Measurements from ENCODE around the gene AUTS2. TPM values are rescaled to one million over a fixed set of nuclear protein-coding genes. Genes with fewer than 3 reads are reported as not detected.

Gene AUTS2
- total RNA-seq, 1 experiment from 2014 or later, result 38.5 TPM

GRCh38 chr7:70782796-70783195 lies 1184.5 kb downstream of the AUTS2 start:
- H2AFZ ChIP-seq (ENCODE audit: low read length), result no peak overlapping the region
- no peak overlapping the region for H3K9ac ChIP-seq (ENCODE audit: low read length)
- H3K79me2 ChIP-seq (ENCODE audit: low read length), result no peaks in the 10 kb centered on the region
- no peaks in the 10 kb centered on the region for H4K20me1 ChIP-seq (ENCODE audit: insufficient read depth, low read depth, low read length)
- H3K4me3 ChIP-seq (ENCODE audit: low read length), result no peak overlapping the region
- H3K9me2 ChIP-seq (replicated peaks; ENCODE audit: insufficient read depth, low read length), result no peaks in the 10 kb centered on the region
- no peaks in the 10 kb centered on the region for H3K4me1 ChIP-seq (ENCODE audit: low read length)
- H3K4me2 ChIP-seq (ENCODE audit: low read depth, low read length, poor library complexity, severe bottlenecking), result no peak overlapping the region
- no peak overlapping the region for H3K27ac ChIP-seq (ENCODE audit: low read length)
- no peak for DNase-seq
- peaks cover 2% of the 10 kb centered on the region; the same call in 1 of the 2 replicates for H3K36me3 ChIP-seq (ENCODE audit: insufficient read depth, low read length)
- no peaks in the 10 kb centered on the region for H3K27me3 ChIP-seq (ENCODE audit: low read length)
- H3K9me3 ChIP-seq (ENCODE audit: low read length), result no peaks in the 10 kb centered on the region

GRCh38 chr7:70785427-70785826 lies 1187.2 kb downstream of the AUTS2 start:
- H2AFZ ChIP-seq (ENCODE audit: low read length), result no peak overlapping the region
- no peaks in the 10 kb centered on the region for H3K4me1 ChIP-seq (ENCODE audit: low read length)
- H3K4me3 ChIP-seq (ENCODE audit: low read length), result no peak overlapping the region
- H3K27me3 ChIP-seq (ENCODE audit: low read length), result no peaks in the 10 kb centered on the region
- H3K79me2 ChIP-seq (ENCODE audit: low read length), result no peaks in the 10 kb centered on the region
- H3K9me3 ChIP-seq (ENCODE audit: low read length), result no peaks in the 10 kb centered on the region
- H3K27ac ChIP-seq (ENCODE audit: low read length), result no peak overlapping the region
- no peak for DNase-seq
- no peaks in the 10 kb centered on the region for H3K9me2 ChIP-seq (replicated peaks; ENCODE audit: insufficient read depth, low read length)
- H3K36me3 ChIP-seq (ENCODE audit: insufficient read depth, low read length), result peaks cover 6% of the 10 kb centered on the region; the same call in 1 of the 2 replicates
- H3K4me2 ChIP-seq (ENCODE audit: low read depth, low read length, poor library complexity, severe bottlenecking), result no peak overlapping the region
- H3K9ac ChIP-seq (ENCODE audit: low read length), result no peak overlapping the region
- H4K20me1 ChIP-seq (ENCODE audit: insufficient read depth, low read depth, low read length), result no peaks in the 10 kb centered on the region

- Histone ChIP-seq H3K27me3 (ENCODE audit: low read length) (no peaks in the 10 kb centered on the region), H3K27ac (ENCODE audit: low read length) (no peak overlapping the region), H3K9me3 (ENCODE audit: low read length) (no peaks in the 10 kb centered on the region), H3K4me3 (ENCODE audit: low read length) (no peak overlapping the region), H3K36me3 (ENCODE audit: insufficient read depth, low read length) (peaks cover 6% of the 10 kb centered on the region; the same call in 1 of the 2 replicates), H3K9me2 (replicated peaks; ENCODE audit: insufficient read depth, low read length) (no peaks in the 10 kb centered on the region), H3K4me1 (ENCODE audit: low read length) (no peaks in the 10 kb centered on the region), H4K20me1 (ENCODE audit: insufficient read depth, low read depth, low read length) (no peaks in the 10 kb centered on the region), H3K9ac (ENCODE audit: low read length) (no peak overlapping the region), H3K4me2 (ENCODE audit: low read depth, low read length, poor library complexity, severe bottlenecking) (no peak overlapping the region), H2AFZ (ENCODE audit: low read length) (no peak overlapping the region), H3K79me2 (ENCODE audit: low read length) (no peaks in the 10 kb centered on the region)
- no peak for DNase-seq
Observed at GRCh38 chr7:70786076-70786475, 1187.8 kb downstream of the AUTS2 start.

GRCh38 chr7:70787286-70787685 lies 1189.0 kb downstream of the AUTS2 start:
- H3K36me3 ChIP-seq (ENCODE audit: insufficient read depth, low read length), result peaks cover 11% of the 10 kb centered on the region; the same call in 1 of the 2 replicates
- H3K4me2 ChIP-seq (ENCODE audit: low read depth, low read length, poor library complexity, severe bottlenecking), result no peak overlapping the region
- H4K20me1 ChIP-seq (ENCODE audit: insufficient read depth, low read depth, low read length), result no peaks in the 10 kb centered on the region
- H3K79me2 ChIP-seq (ENCODE audit: low read length), result no peaks in the 10 kb centered on the region
- no peak overlapping the region for H3K27ac ChIP-seq (ENCODE audit: low read length)
- H3K27me3 ChIP-seq (ENCODE audit: low read length), result no peaks in the 10 kb centered on the region
- no peak overlapping the region for H3K9ac ChIP-seq (ENCODE audit: low read length)
- H3K9me3 ChIP-seq (ENCODE audit: low read length), result no peaks in the 10 kb centered on the region
- H3K9me2 ChIP-seq (replicated peaks; ENCODE audit: insufficient read depth, low read length), result no peaks in the 10 kb centered on the region
- DNase-seq, result no peak
- no peaks in the 10 kb centered on the region for H3K4me1 ChIP-seq (ENCODE audit: low read length)
- H2AFZ ChIP-seq (ENCODE audit: low read length), result no peak overlapping the region
- no peak overlapping the region for H3K4me3 ChIP-seq (ENCODE audit: low read length)

GRCh38 chr7:70787771-70788170 lies 1189.5 kb downstream of the AUTS2 start:
- no peak overlapping the region for H3K4me3 ChIP-seq (ENCODE audit: low read length)
- no peaks in the 10 kb centered on the region for H3K79me2 ChIP-seq (ENCODE audit: low read length)
- H4K20me1 ChIP-seq (ENCODE audit: insufficient read depth, low read depth, low read length), result no peaks in the 10 kb centered on the region
- H3K9me2 ChIP-seq (replicated peaks; ENCODE audit: insufficient read depth, low read length), result no peaks in the 10 kb centered on the region
- H3K9me3 ChIP-seq (ENCODE audit: low read length), result no peaks in the 10 kb centered on the region
- no peak overlapping the region for H3K9ac ChIP-seq (ENCODE audit: low read length)
- no peak overlapping the region for H3K27ac ChIP-seq (ENCODE audit: low read length)
- H3K4me1 ChIP-seq (ENCODE audit: low read length), result no peaks in the 10 kb centered on the region
- no peak overlapping the region for H3K4me2 ChIP-seq (ENCODE audit: low read depth, low read length, poor library complexity, severe bottlenecking)
- DNase-seq, result no peak
- H2AFZ ChIP-seq (ENCODE audit: low read length), result no peak overlapping the region
- no peaks in the 10 kb centered on the region for H3K27me3 ChIP-seq (ENCODE audit: low read length)
- H3K36me3 ChIP-seq (ENCODE audit: insufficient read depth, low read length), result peaks cover 11% of the 10 kb centered on the region; the same call in 1 of the 2 replicates

GRCh38 chr7:70788276-70788675 lies 1190.0 kb downstream of the AUTS2 start:
- Histone ChIP-seq H3K9ac (ENCODE audit: low read length) (no peak overlapping the region), H3K27me3 (ENCODE audit: low read length) (no peaks in the 10 kb centered on the region), H3K9me2 (replicated peaks; ENCODE audit: insufficient read depth, low read length) (no peaks in the 10 kb centered on the region), H3K4me2 (ENCODE audit: low read depth, low read length, poor library complexity, severe bottlenecking) (no peak overlapping the region), H3K4me1 (ENCODE audit: low read length) (no peaks in the 10 kb centered on the region), H3K79me2 (ENCODE audit: low read length) (no peaks in the 10 kb centered on the region), H3K9me3 (ENCODE audit: low read length) (no peaks in the 10 kb centered on the region), H4K20me1 (ENCODE audit: insufficient read depth, low read depth, low read length) (no peaks in the 10 kb centered on the region), H3K36me3 (ENCODE audit: insufficient read depth, low read length) (peaks cover 11% of the 10 kb centered on the region; the same call in 1 of the 2 replicates), H3K4me3 (ENCODE audit: low read length) (no peak overlapping the region), H2AFZ (ENCODE audit: low read length) (no peak overlapping the region), H3K27ac (ENCODE audit: low read length) (no peak overlapping the region)
- DNase-seq, result no peak

GRCh38 chr7:70789481-70790214 lies 1191.4 kb downstream of the AUTS2 start:
- H3K79me2 ChIP-seq (ENCODE audit: low read length), result no peaks in the 10 kb centered on the region
- no peak overlapping the region for H3K27ac ChIP-seq (ENCODE audit: low read length)

GRCh38 chr7:70790215-70791073 lies 1192.2 kb downstream of the AUTS2 start:
- Histone ChIP-seq H4K20me1 (ENCODE audit: insufficient read depth, low read depth, low read length) (no peaks in the 10 kb centered on the region), H3K9me3 (ENCODE audit: low read length) (no peaks in the 10 kb centered on the region), H3K27me3 (ENCODE audit: low read length) (no peaks in the 10 kb centered on the region), H3K36me3 (ENCODE audit: insufficient read depth, low read length) (peaks cover 11% of the 10 kb centered on the region; the same call in 1 of the 2 replicates), H3K79me2 (ENCODE audit: low read length) (no peaks in the 10 kb centered on the region), H3K27ac (ENCODE audit: low read length) (no peak overlapping the region), H2AFZ (ENCODE audit: low read length) (no peak overlapping the region), H3K4me3 (ENCODE audit: low read length) (no peak overlapping the region), H3K4me1 (ENCODE audit: low read length) (no peaks in the 10 kb centered on the region), H3K9me2 (replicated peaks; ENCODE audit: insufficient read depth, low read length) (no peaks in the 10 kb centered on the region), H3K9ac (ENCODE audit: low read length) (no peak overlapping the region), H3K4me2 (ENCODE audit: low read depth, low read length, poor library complexity, severe bottlenecking) (no peak overlapping the region)
- no peak for DNase-seq

More at GRCh38 chr7:70789481-70790214, 1191.4 kb downstream of the AUTS2 start:
- no peak overlapping the region for H3K4me3 ChIP-seq (ENCODE audit: low read length)
- H3K4me2 ChIP-seq (ENCODE audit: low read depth, low read length, poor library complexity, severe bottlenecking), result no peak overlapping the region
- H3K27me3 ChIP-seq (ENCODE audit: low read length), result no peaks in the 10 kb centered on the region
- peaks cover 11% of the 10 kb centered on the region; the same call in 1 of the 2 replicates for H3K36me3 ChIP-seq (ENCODE audit: insufficient read depth, low read length)
- H3K9me3 ChIP-seq (ENCODE audit: low read length), result no peaks in the 10 kb centered on the region
- H3K9me2 ChIP-seq (replicated peaks; ENCODE audit: insufficient read depth, low read length), result no peaks in the 10 kb centered on the region
- H4K20me1 ChIP-seq (ENCODE audit: insufficient read depth, low read depth, low read length), result no peaks in the 10 kb centered on the region
- no peak overlapping the region for H2AFZ ChIP-seq (ENCODE audit: low read length)
- no peaks in the 10 kb centered on the region for H3K4me1 ChIP-seq (ENCODE audit: low read length)
- no peak for DNase-seq
- no peak overlapping the region for H3K9ac ChIP-seq (ENCODE audit: low read length)

All from Karpas-422 (cell line).